Osteoblast (primary cell): ENCODE results near the gene BCKDHB. TPM values are rescaled to one million over a fixed set of nuclear protein-coding genes. Genes with fewer than 3 reads are reported as not detected.

Source experiments
- DNase-seq: peaks from one replicate; pipeline ENCODE4 v3.0.0; 2011; ENCODE audit warnings: low spot score, mixed read lengths; ENCODE audit not compliant: insufficient read length; ENCODE audit errors: missing footprints
- H2AFZ ChIP-seq: 2 replicates; pipeline ENCODE4 v1.6.0; 2011; ENCODE audit warnings: mild to moderate bottlenecking, low read length
- H3K27ac ChIP-seq: 2 replicates; pipeline ENCODE4 v1.5.1; 2011; ENCODE audit warnings: mild to moderate bottlenecking, low read depth, low read length, moderate library complexity
- H3K27me3 ChIP-seq: 2 replicates; pipeline ENCODE4 v1.6.0; 2012; ENCODE audit warnings: mild to moderate bottlenecking, control low read depth, inconsistent platforms, low read length, moderate library complexity; ENCODE audit not compliant: insufficient read depth
- H3K36me3 ChIP-seq: 2 replicates; pipeline ENCODE4 v1.5.1; 2011; ENCODE audit warnings: mild to moderate bottlenecking, low read length, control low read depth, moderate library complexity; ENCODE audit not compliant: insufficient read depth
- H3K4me1 ChIP-seq: 2 replicates; pipeline ENCODE4 v1.5.1; 2011; ENCODE audit warnings: mild to moderate bottlenecking, low read length, control low read depth, moderate library complexity; ENCODE audit not compliant: insufficient read depth
- H3K4me2 ChIP-seq: 2 replicates; pipeline ENCODE4 v1.6.0; 2011; ENCODE audit warnings: mild to moderate bottlenecking, low read length; ENCODE audit not compliant: insufficient read depth
- H3K4me3 ChIP-seq: fragments of 200-600 bp; sonication (generic); 3 replicates; pipeline ENCODE4 v1.5.1; 2012; ENCODE audit warnings: mild to moderate bottlenecking, low read length, inconsistent platforms; ENCODE audit not compliant: insufficient read depth
- H3K79me2 ChIP-seq: 2 replicates; pipeline ENCODE4 v1.6.0; 2012; ENCODE audit warnings: mild to moderate bottlenecking, low read length, control low read depth, inconsistent platforms; ENCODE audit not compliant: insufficient read depth
- H3K9me3 ChIP-seq: 2 replicates; pipeline ENCODE4 v1.5.1; 2011; ENCODE audit warnings: low read depth, low read length, control low read depth
- H4K20me1 ChIP-seq: 2 replicates; pipeline ENCODE4 v1.6.0; 2012; ENCODE audit warnings: mild to moderate bottlenecking, low read length, control low read depth; ENCODE audit not compliant: insufficient read depth
- CTCF ChIP-seq: IDR thresholded peaks from 2 replicates; pipeline ENCODE4 v1.5.1; 2011; ENCODE audit warnings: mild to moderate bottlenecking, low read depth, low read length, moderate library complexity; ENCODE audit errors: extremely low read depth
- total RNA-seq: library from RNA; depleted of rRNA; stranded (reverse); fragments of >200 nt; gene quantifications from 2 replicates; pipeline ENCODE4 v1.2.3, GENCODE V29; 2012

The BCKDHB gene
- total RNA-seq, 1 donor, result 18.8 TPM

GRCh38 chr6:80330961-80331360 is 224.5 kb downstream of the BCKDHB start:
- Histone ChIP-seq H4K20me1 (no peaks in the 10 kb centered on the region), H3K27ac (no peak overlapping the region), H3K4me3 (no peak overlapping the region), H3K27me3 (no peaks in the 10 kb centered on the region), H2AFZ (no peak overlapping the region), H3K79me2 (no peaks in the 10 kb centered on the region), H3K36me3 (no peaks in the 10 kb centered on the region), H3K9me3 (no peaks in the 10 kb centered on the region), H3K4me1 (no peaks in the 10 kb centered on the region), H3K4me2 (no peak overlapping the region)
- DNase-seq, result no peak
- TF ChIP-seq CTCF, result no peak

- Histone ChIP-seq H3K36me3 (no peaks in the 10 kb centered on the region), H4K20me1 (no peaks in the 10 kb centered on the region), H3K9me3 (no peaks in the 10 kb centered on the region), H3K4me1 (no peaks in the 10 kb centered on the region), H3K27me3 (no peaks in the 10 kb centered on the region), H2AFZ (no peak overlapping the region), H3K27ac (no peak overlapping the region), H3K4me3 (no peak overlapping the region), H3K79me2 (no peaks in the 10 kb centered on the region), H3K4me2 (no peak overlapping the region)
- TF ChIP-seq CTCF, result no peak
- no peak for DNase-seq
Measured at GRCh38 chr6:80331522-80331921, 225.1 kb downstream of the BCKDHB start.

- Histone ChIP-seq H3K36me3 (no peaks in the 10 kb centered on the region), H3K4me1 (no peaks in the 10 kb centered on the region), H4K20me1 (no peaks in the 10 kb centered on the region), H3K27ac (no peak overlapping the region), H3K27me3 (no peaks in the 10 kb centered on the region), H3K4me3 (no peak overlapping the region), H3K4me2 (no peak overlapping the region), H3K79me2 (no peaks in the 10 kb centered on the region), H3K9me3 (no peaks in the 10 kb centered on the region), H2AFZ (no peak overlapping the region)
- TF ChIP-seq CTCF, result no peak
- no peak for DNase-seq
Measured at GRCh38 chr6:80331974-80332373, 225.5 kb downstream of the BCKDHB start.

GRCh38 chr6:80333342-80333741 is 226.9 kb downstream of the BCKDHB start:
- Histone ChIP-seq H3K4me1 (no peaks in the 10 kb centered on the region), H3K4me2 (no peak overlapping the region), H2AFZ (no peak overlapping the region), H3K4me3 (no peak overlapping the region), H3K9me3 (no peaks in the 10 kb centered on the region), H3K79me2 (no peaks in the 10 kb centered on the region), H3K27me3 (no peaks in the 10 kb centered on the region), H3K36me3 (no peaks in the 10 kb centered on the region), H4K20me1 (no peaks in the 10 kb centered on the region), H3K27ac (no peak overlapping the region)
- no peak for TF ChIP-seq CTCF
- DNase-seq, result no peak
